Left ventricle myocardium inferior (tissue), 1 donor: ENCODE results near the gene PLB1. TPM values are rescaled to one million over a fixed set of nuclear protein-coding genes. Genes with fewer than 3 reads are reported as not detected.

ENCODE experiments used
- DNase-seq: peaks from one replicate; pipeline ENCODE4 v3.0.0-alpha.2; 2020
- H3K27ac ChIP-seq: fragments of 200-600 bp; replicated peaks from 2 replicates; pipeline ENCODE4 v1.8.0; 2021
- H3K27me3 ChIP-seq: fragments of 200-600 bp; 2 replicates; pipeline ENCODE4 v1.8.0; 2021; ENCODE audit warnings: low read depth
- H3K36me3 ChIP-seq: fragments of 200-600 bp; 2 replicates; pipeline ENCODE4 v1.8.0; 2021
- H3K4me1 ChIP-seq: fragments of 200-600 bp; 2 replicates; pipeline ENCODE4 v1.8.0; 2021
- H3K4me3 ChIP-seq: fragments of 200-600 bp; 2 replicates; pipeline ENCODE4 v1.8.0; 2021; ENCODE audit warnings: mild to moderate bottlenecking, moderate library complexity
- H3K9me3 ChIP-seq: fragments of 200-600 bp; replicated peaks from 2 replicates; pipeline ENCODE4 v1.8.0; 2021
- CTCF ChIP-seq: fragments of 200-600 bp; IDR thresholded peaks from 2 replicates; pipeline ENCODE4 v1.8.0; 2021; ENCODE audit warnings: antibody characterized with exemption, mild to moderate bottlenecking, borderline replicate concordance
- intact Hi-C: fragments of 100-400 bp; cut with micrococcal nuclease; formaldehyde crosslinking; loops from one replicate; pipeline ENCODE4 v1.11.0; 2022
- total RNA-seq: library from RNA; stranded (reverse); fragmentation: NEBNext Ultra II Directional; extraction: Animal tissue kit (Norgen Biotek cat#: 25700); gene quantifications from one replicate; pipeline ENCODE4 v1.2.1, GENCODE V29; 2021
- donor health status: DM: no; HTN: yes; CAD: no; lungs with severe emphysema.

The PLB1 gene
- total RNA-seq, 1 donor from 2014 or later: 2.4 TPM

- no peak for TF ChIP-seq CTCF
- H3K4me3 ChIP-seq: peak overlapping the region; percentile 36
- intact Hi-C loops: no loop called here
These were observed 106.3 kb downstream of the PLB1 start for GRCh38 chr2:28602136-28602660.

DNA sequence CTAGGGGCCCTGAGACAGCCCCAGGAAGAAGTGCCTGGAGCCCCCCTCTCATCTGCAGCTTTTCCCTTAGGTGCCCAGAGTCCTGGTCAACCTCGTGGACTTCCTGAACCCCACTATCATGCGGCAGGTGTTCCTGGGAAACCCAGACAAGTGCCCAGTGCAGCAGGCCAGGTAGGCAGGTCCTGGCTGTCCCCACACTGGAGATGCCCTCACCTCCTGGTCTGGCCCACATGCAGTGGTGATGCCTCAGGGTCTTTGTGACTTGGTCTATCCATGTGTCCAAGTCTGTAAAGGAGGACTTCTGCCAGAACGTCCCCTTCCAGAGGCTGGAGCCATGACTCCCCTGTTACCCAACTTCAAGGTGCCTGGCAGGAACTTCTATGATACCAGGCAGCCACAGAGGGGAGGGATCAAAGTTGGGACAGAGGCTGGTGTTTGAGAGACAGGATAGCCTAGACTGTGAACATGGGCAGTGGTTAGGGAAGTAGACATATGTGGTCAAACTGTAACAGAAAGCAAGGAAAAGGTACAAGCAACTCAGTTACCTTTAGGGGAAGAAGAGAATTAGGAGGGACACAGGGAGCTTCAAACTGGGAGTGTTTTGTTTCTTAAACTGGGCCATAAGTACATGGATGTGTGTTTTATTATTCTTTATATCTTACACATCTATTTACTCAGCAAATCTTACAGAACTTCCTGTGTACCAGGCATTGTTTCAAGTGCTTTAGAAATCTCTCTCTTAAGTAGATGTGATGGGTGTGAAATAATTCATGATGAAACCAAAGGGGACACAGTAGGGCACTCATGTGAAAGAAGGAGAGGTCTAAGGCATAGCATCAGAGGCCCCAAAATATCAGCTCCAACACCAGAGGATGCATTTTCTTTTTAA, 107.1 kb downstream of the PLB1 start:
- no peak for TF ChIP-seq CTCF
- H3K4me3 ChIP-seq: peak overlapping the region; percentile 36
- H3K9me3 ChIP-seq: no peaks in the 10 kb centered on the region
- intact Hi-C loops: no loop called here
- H3K36me3 ChIP-seq: no peaks in the 10 kb centered on the region
- peak overlapping the region; percentile 38 for H3K27ac ChIP-seq
- no peaks in the 10 kb centered on the region for H3K27me3 ChIP-seq
- DNase-seq: no peak
- H3K4me1 ChIP-seq: peaks cover 38% of the 10 kb centered on the region

More at GRCh38 chr2:28602136-28602660, 106.3 kb downstream of the PLB1 start:
- no peak for DNase-seq
- Histone ChIP-seq H3K4me1 (peaks cover 37% of the 10 kb centered on the region), H3K27me3 (no peaks in the 10 kb centered on the region), H3K9me3 (no peaks in the 10 kb centered on the region), H3K27ac (peak overlapping the region; percentile 38), H3K36me3 (no peaks in the 10 kb centered on the region)

DNA sequence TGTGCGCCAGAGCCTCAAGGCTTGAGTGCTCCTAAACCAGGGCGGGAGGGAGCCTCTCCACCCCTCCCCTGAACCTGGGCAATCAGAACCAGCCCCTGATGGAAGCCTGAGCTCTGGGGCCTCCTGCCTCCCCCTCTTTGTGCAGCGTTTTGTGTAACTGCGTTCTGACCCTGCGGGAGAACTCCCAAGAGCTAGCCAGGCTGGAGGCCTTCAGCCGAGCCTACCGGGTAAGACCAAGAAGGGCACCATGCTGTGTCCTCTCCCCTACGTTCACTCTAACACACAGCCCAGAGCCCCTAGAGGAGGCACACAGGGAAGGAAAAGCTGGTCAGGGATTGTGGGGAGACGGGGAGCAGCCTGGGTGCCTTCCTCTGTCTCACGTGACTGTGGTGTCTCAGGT, 108.0 kb downstream of the PLB1 start:
- H3K4me1 ChIP-seq: peaks cover 35% of the 10 kb centered on the region
- DNase-seq: no peak
- H3K27me3 ChIP-seq: no peaks in the 10 kb centered on the region
- TF ChIP-seq CTCF: no peak
- H3K9me3 ChIP-seq: no peaks in the 10 kb centered on the region
- H3K4me3 ChIP-seq: no peak overlapping the region
- intact Hi-C loops: no loop called here
- no peak overlapping the region for H3K27ac ChIP-seq
- no peaks in the 10 kb centered on the region for H3K36me3 ChIP-seq

DNA sequence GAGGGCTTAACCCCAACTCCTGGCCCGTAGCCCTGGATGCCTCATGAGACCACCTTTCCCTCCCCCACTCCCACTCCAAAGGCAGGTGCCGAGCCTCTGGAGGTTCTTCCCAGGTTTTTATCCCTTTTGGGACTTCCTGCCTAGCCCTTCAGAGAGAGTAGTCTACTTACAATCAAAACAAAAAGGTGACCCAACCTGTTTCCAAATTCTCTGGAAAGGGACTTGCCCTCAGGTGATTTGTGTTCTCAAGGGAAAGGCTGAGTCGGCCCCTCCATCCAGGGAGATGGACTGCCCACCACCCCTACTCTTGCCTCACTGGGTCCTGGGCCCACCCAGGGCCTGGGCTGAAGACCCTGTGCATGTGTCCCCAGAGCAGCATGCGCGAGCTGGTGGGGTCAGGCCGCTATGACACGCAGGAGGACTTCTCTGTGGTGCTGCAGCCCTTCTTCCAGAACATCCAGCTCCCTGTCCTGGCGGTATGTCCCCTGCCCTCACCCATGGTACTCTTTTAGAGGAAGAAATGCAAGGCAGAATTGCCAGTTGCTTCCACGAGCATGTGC, 108.5 kb downstream of the PLB1 start:
- intact Hi-C loops: no loop called here
- no peak for DNase-seq
- no peak for TF ChIP-seq CTCF
- H3K36me3 ChIP-seq: no peaks in the 10 kb centered on the region
- no peak overlapping the region for H3K4me3 ChIP-seq
- no peaks in the 10 kb centered on the region for H3K27me3 ChIP-seq
- H3K9me3 ChIP-seq: no peaks in the 10 kb centered on the region
- no peak overlapping the region for H3K27ac ChIP-seq
- peaks cover 32% of the 10 kb centered on the region for H3K4me1 ChIP-seq

DNA sequence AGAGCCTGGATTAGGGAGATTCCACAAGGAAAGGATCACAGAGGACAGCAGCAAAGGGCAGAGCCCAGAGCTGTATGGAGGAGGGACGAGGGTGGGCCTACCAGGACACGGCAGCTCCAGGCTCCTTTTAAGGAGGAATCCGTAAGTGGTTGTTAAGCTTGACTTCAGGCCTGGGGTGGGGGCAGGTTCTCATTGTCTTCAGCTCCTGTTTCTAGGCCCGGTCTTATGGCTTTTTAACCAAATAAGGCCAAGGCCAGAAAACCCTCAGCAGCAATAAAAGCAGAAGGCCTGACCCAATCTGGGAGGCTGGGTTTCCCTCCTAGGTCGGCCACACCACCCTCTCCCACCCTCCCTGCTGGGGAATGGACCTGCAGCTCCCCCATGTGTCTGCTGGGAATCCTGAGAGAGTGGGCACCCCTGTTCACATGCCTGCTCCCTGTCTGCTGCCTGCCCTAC, 111.2 kb downstream of the PLB1 start:
- DNase-seq: no peak
- peaks cover 26% of the 10 kb centered on the region for H3K4me1 ChIP-seq
- peak; percentile 34 for TF ChIP-seq CTCF
- intact Hi-C loops: no loop called here
- no peaks in the 10 kb centered on the region for H3K9me3 ChIP-seq
- no peaks in the 10 kb centered on the region for H3K27me3 ChIP-seq
- no peak overlapping the region for H3K4me3 ChIP-seq
- H3K36me3 ChIP-seq: no peaks in the 10 kb centered on the region
- H3K27ac ChIP-seq: peak overlapping the region; percentile 70
